Ramos (cell line): Measurements from ENCODE around the gene ZNF132.
"Not testable (repeated sequence)": the region's sequence is repeated elsewhere in the genome, so short reads cannot be mapped to it uniquely, and the experiment has no call there.

Experiments
- in situ Hi-C: fragments of 300-500 bp; cut with MboI; formaldehyde crosslinking; loops from one replicate; pipeline ENCODE4 v1.14.3; 2022; ENCODE audit warnings: low sequenced_read_pairs; ENCODE audit not compliant: unreplicated experiment

Gene ZNF132

DNA sequence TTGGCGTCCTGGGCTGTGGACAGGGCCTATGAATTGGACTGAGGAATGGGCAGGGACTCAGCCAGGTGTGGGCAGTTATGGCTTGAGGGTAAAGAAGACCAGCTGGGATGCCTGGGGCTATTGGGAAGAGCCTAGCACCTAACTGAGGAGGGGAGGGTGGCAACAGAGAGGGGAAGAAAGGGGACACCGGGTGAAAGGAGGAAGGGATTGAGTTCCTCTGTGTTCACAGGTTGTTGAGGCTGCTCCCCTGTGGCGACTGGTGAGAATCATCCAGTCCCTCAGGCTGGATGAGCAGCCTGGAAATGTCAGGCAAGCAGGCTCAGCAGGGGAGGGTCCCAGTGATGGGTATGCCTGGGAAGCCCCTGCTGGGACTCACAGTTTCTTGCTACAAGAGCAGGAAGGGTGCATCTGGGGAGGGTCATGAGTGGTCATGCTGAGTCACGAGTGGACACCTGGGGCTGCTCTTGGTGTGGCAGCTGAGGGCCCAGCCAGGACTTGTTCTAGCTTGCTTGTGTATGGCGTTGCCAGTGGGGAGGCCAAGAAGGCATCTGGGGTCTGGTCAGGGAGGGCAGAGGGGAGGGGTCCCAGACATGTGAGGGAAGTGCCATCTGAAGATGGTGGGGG is 28.4 kb upstream of the ZNF132 start:
- in situ Hi-C loops = no loop called here

DNA sequence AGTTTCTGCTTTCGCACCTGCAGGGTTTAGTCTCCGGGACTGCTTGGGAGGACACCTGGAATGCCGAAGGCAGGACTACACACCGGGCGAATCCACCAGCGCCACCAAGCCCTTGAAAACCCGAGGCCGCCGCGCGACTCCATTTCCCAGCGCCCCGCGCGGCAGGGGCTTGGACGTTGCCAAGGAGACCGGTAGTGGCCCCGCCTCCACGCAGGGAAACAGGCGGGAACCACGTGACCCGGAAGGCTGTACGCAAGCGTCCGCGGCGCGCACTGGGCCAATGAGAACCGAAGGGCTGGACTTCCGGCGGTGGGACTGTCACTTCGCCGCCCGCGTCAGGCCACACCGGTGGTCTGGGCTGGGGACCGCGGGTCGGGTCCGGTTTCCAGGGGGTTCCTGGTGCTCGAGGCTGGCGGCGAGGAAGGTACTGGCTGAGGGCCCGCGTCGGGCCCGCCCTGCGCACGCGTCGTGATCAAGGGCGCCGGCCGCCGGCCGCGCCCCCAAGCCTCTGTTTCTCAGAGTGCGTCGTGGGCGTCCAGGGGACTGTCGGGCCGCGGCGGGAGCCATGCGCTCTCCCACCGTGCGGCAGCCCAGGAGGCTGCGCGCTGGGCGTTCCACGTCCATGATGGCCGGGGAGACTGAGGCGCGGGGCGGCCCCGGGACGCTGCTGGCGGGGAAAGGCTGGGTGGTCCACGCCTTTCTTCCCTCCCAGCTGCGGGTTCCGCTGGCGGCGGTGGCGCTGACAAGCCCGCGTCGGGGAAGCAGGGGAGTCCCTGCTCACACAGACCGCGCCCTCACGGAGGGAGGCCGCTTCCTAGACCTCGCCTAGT is 27.0 kb upstream of the ZNF132 start, which contains the start of gene ZNF324:
TSS of gene ZNF324 (plus strand) at position 321 of the 830 bp plus-strand sequence. CDS start 2,106 bp downstream, outside the sequence.
- in situ Hi-C loops = no loop called here

GRCh38 chr19:58466089-58466759 is 26.3 kb upstream of the ZNF132 start:
- in situ Hi-C loops = no loop called here

DNA sequence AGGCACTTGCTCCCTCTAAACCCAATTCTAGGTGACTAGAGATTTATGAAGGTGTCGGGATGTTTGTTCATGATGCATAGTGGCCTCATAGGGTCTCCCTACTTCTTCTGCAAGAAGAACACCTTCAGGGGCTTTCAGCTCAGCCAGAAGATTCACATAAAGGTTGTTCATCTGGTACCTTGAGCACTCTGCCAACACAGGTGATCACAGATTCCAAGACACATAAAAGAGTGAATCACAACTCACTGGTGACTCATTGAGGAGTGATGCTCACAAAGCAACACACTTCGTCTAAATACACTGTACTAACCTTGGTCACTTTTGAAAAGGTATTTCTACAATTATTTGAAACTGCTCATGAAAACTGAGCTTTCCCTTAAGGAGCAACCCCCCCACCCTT is 20.1 kb upstream of the ZNF132 start:
- in situ Hi-C loops = no loop called here

GRCh38 chr19:58456111-58456510 is 16.2 kb upstream of the ZNF132 start:
- in situ Hi-C loops = no loop called here

GRCh38 chr19:58455306-58455705 is 15.4 kb upstream of the ZNF132 start:
- in situ Hi-C loops = no loop called here

- in situ Hi-C loops = no loop called here
These were observed 13.8 kb upstream of the ZNF132 start for GRCh38 chr19:58453743-58454142.

DNA sequence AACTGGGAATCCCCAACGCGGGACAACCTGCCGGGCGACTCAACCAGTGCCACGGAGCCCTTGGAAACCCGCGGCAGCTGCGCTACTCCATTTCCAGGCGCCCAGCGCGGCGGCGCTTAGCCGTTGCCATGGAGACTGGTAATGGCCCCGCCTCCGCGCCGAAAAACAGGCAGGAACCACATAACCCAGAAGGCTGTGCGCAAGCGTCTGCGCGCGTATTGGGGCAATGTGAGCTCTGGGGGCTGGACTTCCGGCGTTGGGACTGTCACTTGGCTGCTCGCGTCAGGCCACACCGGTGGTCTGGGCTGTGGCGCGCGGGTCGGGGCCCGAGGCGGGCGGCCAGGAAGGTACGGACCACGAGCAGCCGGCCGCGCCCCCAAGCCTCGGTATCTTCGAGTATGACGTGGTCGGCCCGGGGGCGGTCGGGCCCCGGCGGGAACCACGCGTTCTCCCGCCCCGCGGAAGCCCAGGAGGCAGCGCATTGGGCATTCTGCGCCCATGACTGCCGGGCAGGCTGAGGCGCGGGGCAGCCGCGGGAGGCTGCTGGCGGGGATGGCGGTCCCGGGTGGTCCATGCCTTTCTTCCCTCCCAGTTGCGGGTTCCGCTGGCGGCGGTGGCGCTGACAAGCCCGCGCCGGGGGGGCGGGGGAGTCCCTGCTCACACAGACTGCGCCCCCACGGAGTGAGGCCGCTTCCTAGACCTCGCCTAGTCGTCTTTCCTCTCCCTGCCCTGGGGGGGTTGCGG is 11.6 kb upstream of the ZNF132 start, which contains the start of gene ZNF324B:
TSS of gene ZNF324B (plus strand) at position 265 of the 744 bp plus-strand sequence. CDS start 2,080 bp downstream, outside the sequence.
- in situ Hi-C loops = no loop called here

DNA sequence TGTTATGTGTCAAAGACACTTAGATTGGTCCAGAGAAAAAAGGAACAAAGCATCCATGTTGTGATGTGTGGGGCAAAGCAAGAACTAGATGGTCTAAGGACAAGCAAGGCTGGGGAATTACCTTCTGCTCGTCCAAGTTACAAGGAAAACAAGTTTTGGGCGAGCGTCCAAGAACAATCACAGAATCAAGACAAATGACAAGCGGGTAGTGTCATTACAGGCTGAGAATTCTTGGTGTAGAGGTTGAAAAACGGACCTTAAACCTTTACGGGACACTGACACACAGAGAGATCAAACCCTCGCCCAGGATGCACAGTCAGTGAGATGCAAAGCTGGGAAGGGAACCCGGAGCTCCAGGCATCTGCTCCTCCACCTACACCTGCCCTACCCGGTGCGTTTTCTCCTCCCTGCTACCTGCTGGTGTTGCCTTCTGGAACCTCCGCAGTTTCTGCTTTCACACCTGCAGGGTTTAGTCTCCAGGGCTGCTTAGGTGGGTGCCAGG is 11.0 kb upstream of the ZNF132 start:
- in situ Hi-C loops = no loop called here

DNA sequence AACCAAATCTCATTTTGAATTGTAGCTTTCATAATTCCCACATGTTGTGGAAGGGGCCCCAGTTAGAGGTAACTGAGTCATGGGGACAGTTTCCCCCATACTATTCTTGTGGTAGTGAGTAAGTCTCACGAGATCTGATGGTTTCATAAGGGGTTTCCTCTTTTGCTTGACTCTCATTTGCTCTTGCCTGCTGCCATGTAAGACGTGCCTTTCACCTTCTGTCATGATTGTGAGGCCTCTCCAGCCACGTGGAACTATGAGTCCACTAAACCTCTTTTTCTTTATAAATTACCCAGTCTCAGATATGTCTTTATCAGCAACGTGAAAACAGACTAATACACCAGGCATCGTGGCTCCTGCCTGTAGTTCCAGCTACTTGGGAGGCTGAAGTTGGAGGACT is 10.0 kb upstream of the ZNF132 start:
- in situ Hi-C loops = not testable (repeated sequence)

- in situ Hi-C loops = not testable (repeated sequence)
These were observed 8.9 kb upstream of the ZNF132 start for GRCh38 chr19:58448860-58449259.

DNA sequence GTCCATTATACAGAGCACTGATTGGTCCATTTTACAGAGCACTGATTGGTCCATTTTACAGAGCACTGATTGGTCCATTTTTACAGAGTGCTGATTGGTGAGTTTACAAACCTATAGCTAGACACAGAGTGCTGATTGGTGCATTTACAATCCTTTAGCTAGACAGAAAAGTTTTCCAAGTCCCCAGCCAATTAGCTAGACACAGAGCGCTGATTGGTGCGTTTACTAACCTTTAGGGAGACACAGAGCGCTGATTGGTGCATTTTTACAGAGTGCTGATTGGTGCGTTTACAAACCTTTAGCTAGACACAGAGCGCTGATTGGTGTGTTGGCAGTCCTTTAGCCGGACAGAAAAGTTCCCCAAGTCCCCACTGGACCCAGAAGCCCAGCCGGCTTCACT is 3.0 kb upstream of the ZNF132 start:
- in situ Hi-C loops = not testable (repeated sequence)

- in situ Hi-C loops = no loop called here
These were observed 603 bp upstream of the ZNF132 start for GRCh38 chr19:58440556-58440955.

DNA sequence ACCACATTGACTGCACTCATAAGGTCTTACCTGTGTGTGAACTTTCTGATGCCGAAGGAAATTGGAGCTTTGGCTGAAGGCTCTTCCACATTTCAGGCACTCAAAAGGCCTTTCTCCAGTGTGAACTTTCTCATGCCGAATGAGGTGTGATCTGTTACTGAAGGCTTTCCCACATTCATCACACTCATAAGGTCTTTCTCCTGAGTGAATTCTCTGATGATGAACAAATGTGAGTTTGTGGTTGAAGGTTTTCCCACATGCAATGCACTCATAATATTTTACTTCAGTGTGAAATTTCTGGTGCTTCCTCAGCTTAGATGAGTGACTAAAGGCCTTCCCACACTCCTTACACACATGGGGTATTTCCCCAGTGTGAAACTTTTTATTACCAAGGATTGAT is 5.7 kb downstream of the ZNF132 start:
- in situ Hi-C loops = no loop called here

- in situ Hi-C loops = no loop called here
These were observed 10.2 kb downstream of the ZNF132 start for GRCh38 chr19:58429745-58430144.

DNA sequence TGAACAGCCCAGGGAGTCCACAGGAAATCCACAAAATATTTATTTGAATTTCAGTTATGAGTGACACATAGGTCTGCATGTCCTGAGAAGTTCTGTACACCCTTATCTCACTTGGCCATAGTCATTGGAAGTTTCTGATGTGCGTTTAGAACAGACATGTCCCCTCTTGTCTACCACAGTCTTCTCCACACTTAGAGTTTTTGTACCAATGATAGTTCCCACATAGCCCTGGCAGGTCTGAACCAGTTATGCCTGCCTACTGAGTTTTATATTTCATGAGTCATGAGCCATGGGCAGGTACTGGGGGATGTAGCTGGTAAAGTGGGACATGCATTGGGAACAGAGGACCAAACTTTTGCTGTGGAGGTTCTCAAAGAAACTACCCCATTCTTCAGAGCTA is 11.3 kb downstream of the ZNF132 start:
- in situ Hi-C loops = no loop called here

GRCh38 chr19:58417071-58417470 is 22.9 kb downstream of the ZNF132 start:
- in situ Hi-C loops = no loop called here

- in situ Hi-C loops = no loop called here
These were observed 23.3 kb downstream of the ZNF132 start for GRCh38 chr19:58416604-58417003.

- in situ Hi-C loops = no loop called here
These were observed 30.8 kb downstream of the ZNF132 start for GRCh38 chr19:58409010-58409790.
